Activated CD4-positive, alpha-beta T cell treated with anti-CD3 and anti-CD28 coated beads for 36 hours (primary cell): Measurements from ENCODE around the gene GPRIN3. TPM values are rescaled to one million over a fixed set of nuclear protein-coding genes. Genes with fewer than 3 reads are reported as not detected.
"Not testable (repeated sequence)": the region's sequence is repeated elsewhere in the genome, so short reads cannot be mapped to it uniquely, and the experiment has no call there.

ENCODE experiments used
- ATAC-seq: fragments of 200-7000 bp; cut with Tn5 transposase; one replicate; pipeline ENCODE4 v1.10.0; 2021; ENCODE audit warnings: mild to moderate bottlenecking, moderate library complexity
- CTCF ChIA-PET: fragments of 350-600 bp; sonication (Branson Sonifier 250); formaldehyde crosslinking; loops from one replicate; lab custom pipeline; 2021; ENCODE audit warnings: antibody characterized with exemption; lab: Charles Lee
- POLR2A ChIA-PET: fragments of 350-600 bp; sonication (Branson Sonifier 250); formaldehyde crosslinking; loops from one replicate; lab custom pipeline; 2021; ENCODE audit warnings: antibody characterized with exemption, inconsistent platforms; lab: Charles Lee
- DNase-seq: peaks from one replicate; pipeline ENCODE4 v3.0.0-alpha.2; 2020
- H3K27ac Mint-ChIP-seq: one replicate; pipeline ENCODE4 v1.8.0; 2021; ENCODE audit warnings: mixed read lengths
- H3K27me3 Mint-ChIP-seq: one replicate; pipeline ENCODE4 v1.8.0; 2021; ENCODE audit warnings: mixed read lengths
- H3K36me3 Mint-ChIP-seq: one replicate; pipeline ENCODE4 v1.8.0; 2021; ENCODE audit warnings: low read depth, mixed read lengths
- H3K4me1 Mint-ChIP-seq: one replicate; pipeline ENCODE4 v1.8.0; 2021; ENCODE audit warnings: mixed read lengths
- H3K4me3 Mint-ChIP-seq: one replicate; pipeline ENCODE4 v1.8.0; 2021; ENCODE audit warnings: mild to moderate bottlenecking, moderate library complexity, mixed read lengths
- H3K9me3 Mint-ChIP-seq: one replicate; pipeline ENCODE4 v1.8.0; 2021; ENCODE audit warnings: low read depth, mixed read lengths
- intact Hi-C, 2 experiments: fragments of 100-400 bp; cut with DNase I in 1 of 2; cut with micrococcal nuclease in 1 of 2; formaldehyde crosslinking; loops; one replicate each; pipeline versions ENCODE4 v1.14.2 to v1.15.1; 2022 to 2024; cut with DNase I, micrococcal nuclease
- total RNA-seq, 2 experiments: library from RNA; stranded (reverse); gene quantifications; one replicate each; pipeline ENCODE4 v1.2.3, GENCODE V29; 2021

GPRIN3 gene
- total RNA-seq, 2 experiments from 2014 or later, result 10.5 to 12.2 TPM

DNA sequence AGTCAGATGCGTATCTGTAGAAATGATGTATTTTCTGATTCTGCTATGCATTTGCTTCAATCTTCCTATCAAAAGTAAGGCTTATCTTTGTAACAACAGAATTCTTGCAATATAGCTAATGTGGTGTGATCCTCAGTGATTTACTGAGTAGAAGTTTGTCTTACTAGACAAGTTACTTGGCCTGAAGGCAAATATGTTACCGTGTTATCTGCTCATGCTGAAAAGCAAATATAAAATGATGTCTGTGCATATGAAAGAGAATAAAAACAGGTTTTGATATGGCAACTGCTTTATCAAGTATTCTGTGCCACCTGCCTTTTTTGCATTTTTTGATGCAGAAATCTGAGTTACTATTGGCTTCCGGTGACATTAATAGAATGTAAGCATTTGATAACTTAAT lies 103.7 kb downstream of the GPRIN3 start:
- Mint-ChIP-seq H3K36me3 (no peaks in the 10 kb centered on the region), H3K4me3 (no peak overlapping the region), H3K27me3 (peaks cover 2% of the 10 kb centered on the region), H3K4me1 (no peaks in the 10 kb centered on the region), H3K9me3 (peaks cover 2% of the 10 kb centered on the region), H3K27ac (no peak overlapping the region)
- POLR2A ChIA-PET, result no interaction called here
- intact Hi-C loops, result no loop called here
- DNase-seq, result no peak
- no peak for ATAC-seq
- CTCF ChIA-PET, result no interaction called here

DNA sequence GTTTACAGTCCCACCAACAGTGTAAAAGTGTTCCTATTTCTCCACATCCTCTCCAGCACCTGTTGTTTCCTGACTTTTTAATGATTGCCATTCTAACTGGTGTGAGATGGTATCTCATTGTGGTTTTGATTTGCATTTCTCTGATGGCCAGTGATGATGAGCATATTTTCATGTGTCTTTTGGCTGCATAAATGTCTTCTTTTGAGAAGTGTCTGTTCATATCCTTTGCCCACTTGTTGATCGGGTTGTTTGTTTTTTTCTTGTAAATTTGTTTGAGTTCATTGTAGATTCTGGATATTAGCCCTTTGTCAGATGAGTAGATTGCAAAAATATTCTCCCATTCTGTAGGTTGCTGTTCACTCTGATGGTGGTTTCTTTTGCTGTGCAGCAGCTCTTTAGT lies 108.2 kb downstream of the GPRIN3 start:
- H3K4me1 Mint-ChIP-seq, ATAC-seq, DNase-seq, H3K27me3 Mint-ChIP-seq, H3K27ac Mint-ChIP-seq, CTCF ChIA-PET, H3K36me3 Mint-ChIP-seq, POLR2A ChIA-PET, H3K9me3 Mint-ChIP-seq, H3K4me3 Mint-ChIP-seq, intact Hi-C loops: not testable (repeated sequence)

DNA sequence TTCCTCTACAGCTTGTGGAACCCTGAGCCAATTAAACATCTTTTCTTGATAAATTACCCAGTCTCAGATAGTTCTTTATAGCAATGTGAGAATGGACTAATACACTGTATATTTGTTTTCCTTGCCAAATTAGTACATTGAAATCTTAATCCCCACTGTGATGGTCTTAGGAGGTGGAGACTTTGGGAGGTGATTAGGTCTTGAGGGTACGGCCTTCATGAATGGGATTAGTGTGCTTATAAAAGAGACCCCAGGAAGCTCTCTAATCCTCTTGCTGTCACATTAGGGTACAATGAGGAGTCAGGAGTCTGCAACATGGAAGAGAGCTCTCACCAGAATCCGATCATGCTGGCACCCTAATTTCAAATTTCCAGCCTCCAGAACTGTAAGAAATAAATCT lies 109.7 kb downstream of the GPRIN3 start:
- H3K4me3 Mint-ChIP-seq, result no peak overlapping the region

DNA sequence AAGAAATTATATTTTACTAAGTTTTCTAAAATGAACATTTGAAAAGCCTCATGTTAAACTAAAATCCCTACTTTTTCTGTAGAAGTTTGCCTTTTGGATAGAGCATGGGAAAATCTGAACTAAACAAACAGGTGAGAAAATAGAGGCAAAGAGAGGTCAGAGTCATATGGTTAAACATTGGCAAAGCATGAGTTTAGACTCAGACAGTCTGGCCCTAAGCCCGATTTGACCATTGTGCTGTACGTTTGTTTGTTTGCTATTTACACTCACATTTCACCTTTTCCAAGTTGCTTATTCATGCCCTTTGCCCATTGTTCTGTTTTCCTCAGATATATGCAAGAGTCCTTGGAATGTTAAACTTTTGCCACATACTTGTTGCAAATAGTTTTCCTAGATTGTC lies 110.9 kb downstream of the GPRIN3 start:
- ATAC-seq (no peak), DNase-seq (no peak)
- CTCF ChIA-PET, result no interaction called here
- Mint-ChIP-seq H3K27ac (no peak overlapping the region), H3K9me3 (no peaks in the 10 kb centered on the region), H3K4me3 (no peak overlapping the region), H3K36me3 (no peaks in the 10 kb centered on the region), H3K4me1 (no peaks in the 10 kb centered on the region), H3K27me3 (no peaks in the 10 kb centered on the region)
- POLR2A ChIA-PET, result no interaction called here
- intact Hi-C loops, result no loop called here

More for the DNA sequence above, 109.7 kb downstream of the GPRIN3 start:
- H3K9me3 Mint-ChIP-seq, result no peaks in the 10 kb centered on the region
- no peaks in the 10 kb centered on the region for H3K27me3 Mint-ChIP-seq
- H3K36me3 Mint-ChIP-seq, result no peaks in the 10 kb centered on the region
- no peak for DNase-seq
- H3K27ac Mint-ChIP-seq, result no peak overlapping the region
- POLR2A ChIA-PET, result no interaction called here
- intact Hi-C loops, result no loop called here
- ATAC-seq, result no peak
- CTCF ChIA-PET, result interaction anchor here (0.6 kb wide), 1 partner anchor 253 kb away, joined by 3 read pairs; no protein-coding TSS in a partner anchor
- H3K4me1 Mint-ChIP-seq, result no peaks in the 10 kb centered on the region

DNA sequence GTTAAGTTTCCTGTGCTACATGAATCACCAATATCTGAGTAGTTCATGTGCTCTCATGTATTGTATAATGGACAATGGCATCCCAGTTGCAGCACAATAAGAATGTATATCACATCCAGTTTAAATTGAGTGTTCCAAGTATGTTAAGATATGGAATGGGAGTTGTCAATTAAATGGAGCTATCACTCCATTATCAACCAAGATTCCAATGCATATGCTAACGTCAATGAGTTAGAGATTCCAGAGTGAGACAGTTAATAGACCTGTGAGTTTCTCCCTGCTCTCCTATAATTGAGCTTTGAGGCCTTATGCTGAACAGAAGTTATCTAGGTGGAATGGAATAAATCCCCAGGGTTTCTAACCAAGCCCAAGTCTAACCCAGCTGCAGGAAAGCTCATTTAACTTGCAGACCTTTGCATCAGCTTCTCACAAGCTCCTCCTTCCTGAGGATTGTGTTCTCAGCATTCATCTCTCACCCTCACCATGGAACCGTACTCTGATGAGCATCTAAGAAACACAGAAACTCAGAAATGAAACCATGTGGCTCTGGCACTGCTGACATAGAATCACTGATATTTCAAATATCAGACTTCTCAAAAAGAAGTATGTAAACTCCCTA lies 111.4 kb downstream of the GPRIN3 start:
- Mint-ChIP-seq H3K4me3 (no peak overlapping the region), H3K27me3 (no peaks in the 10 kb centered on the region), H3K4me1 (no peaks in the 10 kb centered on the region), H3K27ac (no peak overlapping the region), H3K9me3 (no peaks in the 10 kb centered on the region), H3K36me3 (no peaks in the 10 kb centered on the region)
- ChIA-PET POLR2A (no interaction called here), CTCF (interaction anchor here (0.6 kb wide), 2 partner anchors 24 to 1098 kb away, joined by 3 read pairs; no protein-coding TSS in a partner anchor)
- no peak for DNase-seq
- ATAC-seq, result no peak
- intact Hi-C loops, result no loop called here

DNA sequence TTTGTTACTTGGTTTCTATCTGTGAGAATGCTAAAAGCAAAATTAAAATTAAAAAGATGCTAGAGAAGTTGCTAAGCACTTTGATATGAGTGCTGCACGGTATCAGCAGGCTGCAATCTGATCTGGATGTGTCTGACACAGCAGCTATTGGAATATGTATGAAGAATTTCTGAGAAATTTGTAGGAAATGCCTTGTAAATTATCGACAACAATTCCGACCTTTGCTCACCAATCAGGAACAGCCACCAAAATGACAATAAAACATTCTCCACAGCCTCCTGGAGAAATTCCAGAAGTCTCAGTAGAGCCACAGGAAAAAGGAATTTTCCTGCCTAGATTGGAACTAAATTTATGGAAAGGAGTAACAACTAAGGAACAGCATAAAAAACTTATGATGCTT lies 113.8 kb downstream of the GPRIN3 start:
- ATAC-seq, result no peak
- H3K4me3 Mint-ChIP-seq, result no peak overlapping the region
- ChIA-PET POLR2A (no interaction called here), CTCF (interaction anchor here (0.6 to 0.7 kb wide), 2 partner anchors 52 to 124 kb away, joined by 3 read pairs; no protein-coding TSS in a partner anchor)
- no peaks in the 10 kb centered on the region for H3K36me3 Mint-ChIP-seq
- DNase-seq, result no peak
- no peak overlapping the region for H3K27ac Mint-ChIP-seq
- H3K27me3 Mint-ChIP-seq, result peaks cover 12% of the 10 kb centered on the region
- intact Hi-C loops, result no loop called here
- no peaks in the 10 kb centered on the region for H3K4me1 Mint-ChIP-seq
- no peaks in the 10 kb centered on the region for H3K9me3 Mint-ChIP-seq

Other genes with a start within 250 kb of the GPRIN3 start
- 1 to 10 TPM; 2.1 to 2.3 TPM for gene TIGD2, start 196.3 kb downstream of the GPRIN3 start, total RNA-seq